Measurements from ENCODE around the gene DPYSL5. TPM values are rescaled to one million over a fixed set of nuclear protein-coding genes. Genes with fewer than 3 reads are reported as not detected.
A peak's percentile ranks its signal among the peaks of the same experiment; 100 is the strongest.

Gene DPYSL5
- total and polyA plus RNA-seq, 2 of the 13 experiments (the other 11 are each of a cell fraction or from before 2014, with no cell fraction given): 0.15 TPM; not detected in 1

DNA sequence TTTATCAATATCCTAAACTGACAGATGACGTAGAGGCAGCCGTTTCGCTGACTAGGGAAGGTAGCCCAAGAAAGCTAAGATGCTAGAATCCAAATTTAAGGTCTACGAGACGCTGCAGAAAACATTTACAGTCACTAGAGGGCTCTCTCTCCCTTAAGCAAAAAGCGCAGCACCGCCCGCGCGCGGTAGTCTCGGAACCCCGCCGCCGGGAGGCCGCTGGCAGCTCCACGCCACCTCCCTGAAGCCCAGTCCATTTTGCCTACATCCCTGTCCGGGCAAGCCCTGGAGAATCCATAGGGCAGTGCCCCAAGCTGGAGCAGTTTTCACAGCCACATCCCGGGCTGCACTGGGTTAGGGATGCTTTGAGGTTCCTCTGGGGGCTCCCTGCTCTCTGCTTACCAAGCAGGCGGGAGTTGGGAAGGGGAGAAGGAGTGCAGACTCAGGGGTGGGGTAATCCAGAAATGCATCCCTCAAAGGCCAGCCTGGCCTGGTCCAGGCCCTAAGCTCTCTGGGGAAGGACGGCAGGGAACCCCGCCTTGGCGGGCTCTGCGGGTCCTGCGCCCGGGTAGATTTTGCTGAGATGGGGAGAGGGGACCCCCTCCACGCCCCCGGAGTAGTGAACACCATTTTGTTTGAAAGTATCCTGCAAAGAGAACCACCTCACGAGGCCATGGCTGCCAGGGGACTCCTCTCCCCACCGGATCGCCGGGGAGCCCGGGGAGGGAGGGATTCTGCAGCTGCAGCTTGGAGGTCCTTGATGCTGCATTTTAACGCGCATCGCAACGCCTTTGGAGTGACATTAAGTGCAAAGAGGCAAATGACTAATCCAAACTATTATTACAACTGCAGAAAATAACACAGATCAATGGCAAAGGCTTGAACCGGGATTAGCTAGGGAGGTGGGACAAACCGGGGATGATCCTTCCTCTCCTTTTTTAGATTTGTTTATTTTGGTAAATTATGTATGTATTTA is 1.3 kb upstream of the DPYSL5 start (continued):
- TF ChIP-seq, protein P1, sequence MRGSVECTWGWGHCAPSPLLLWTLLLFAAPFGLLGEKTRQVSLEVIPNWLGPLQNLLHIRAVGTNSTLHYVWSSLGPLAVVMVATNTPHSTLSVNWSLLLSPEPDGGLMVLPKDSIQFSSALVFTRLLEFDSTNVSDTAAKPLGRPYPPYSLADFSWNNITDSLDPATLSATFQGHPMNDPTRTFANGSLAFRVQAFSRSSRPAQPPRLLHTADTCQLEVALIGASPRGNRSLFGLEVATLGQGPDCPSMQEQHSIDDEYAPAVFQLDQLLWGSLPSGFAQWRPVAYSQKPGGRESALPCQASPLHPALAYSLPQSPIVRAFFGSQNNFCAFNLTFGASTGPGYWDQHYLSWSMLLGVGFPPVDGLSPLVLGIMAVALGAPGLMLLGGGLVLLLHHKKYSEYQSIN (CRISPR knock-in tag; IDR thresholded peaks at IDR 0.05; ENCODE audit: borderline replicate concordance): no peak
- peak; percentile 48; the same call in 1 of the 2 replicates for TF ChIP-seq MIER2 (CRISPR knock-in tag; IDR thresholded peaks at IDR 0.05)
- 0 out of 2 replicates have a peak, but pooled peaks have one; percentile 32 for TF ChIP-seq KDM3A (CRISPR knock-in tag; IDR thresholded peaks at IDR 0.05; ENCODE audit: low read depth)
- TF ChIP-seq BORCS8-MEF2B (CRISPR knock-in tag; IDR thresholded peaks at IDR 0.05): no peak
- no peak for TF ChIP-seq ZNF672 (CRISPR knock-in tag; IDR thresholded peaks at IDR 0.05)
- 0 out of 2 replicates have a peak, but pooled peaks have one; percentile 65 for TF ChIP-seq ZFP62 (CRISPR knock-in tag; IDR thresholded peaks at IDR 0.05)
- no peak for TF ChIP-seq MED1 (CRISPR knock-in tag; IDR thresholded peaks at IDR 0.05)
- TF ChIP-seq ZBTB38 (CRISPR knock-in tag; IDR thresholded peaks at IDR 0.05): no peak
- 0 out of 2 replicates have a peak, but pooled peaks have one; percentile 52 for TF ChIP-seq DNMT3B (CRISPR knock-in tag; conservative IDR thresholded peaks at IDR 0.05)
- peak; percentile 97 for TF ChIP-seq NAIF1 (CRISPR knock-in tag; IDR thresholded peaks at IDR 0.05; ENCODE audit: borderline replicate concordance)
- no peak for TF ChIP-seq TBX3 (IDR thresholded peaks at IDR 0.05; ENCODE audit: borderline replicate concordance)
- no peak for TF ChIP-seq CHCHD3 (CRISPR knock-in tag; IDR thresholded peaks at IDR 0.05)
- no peak for TF ChIP-seq NFIC (IDR thresholded peaks at IDR 0.05; ENCODE audit: low read length)
- TF ChIP-seq RXRB (CRISPR knock-in tag; IDR thresholded peaks at IDR 0.05; ENCODE audit: borderline replicate concordance): peak; percentile 32; the same call in 1 of the 2 replicates
- TF ChIP-seq HIVEP1 (CRISPR knock-in tag; IDR thresholded peaks at IDR 0.05): peak; percentile 25; the same call in 1 of the 2 replicates
- TF ChIP-seq HOXA9 (CRISPR knock-in tag; IDR thresholded peaks at IDR 0.05; ENCODE audit: borderline replicate concordance): no peak
- 0 out of 2 replicates have a peak, but pooled peaks have one; percentile 16 for TF ChIP-seq PHF8 (CRISPR knock-in tag; IDR thresholded peaks at IDR 0.05)
- no peak for TF ChIP-seq HOXA7 (CRISPR knock-in tag; IDR thresholded peaks at IDR 0.05)
- peak; percentile 26; the same call in 1 of the 2 replicates for TF ChIP-seq HOXA5 (CRISPR knock-in tag; IDR thresholded peaks at IDR 0.05)
- no peak for TF ChIP-seq ZFP1 (CRISPR knock-in tag; IDR thresholded peaks at IDR 0.05)
- TF ChIP-seq, protein P2, sequence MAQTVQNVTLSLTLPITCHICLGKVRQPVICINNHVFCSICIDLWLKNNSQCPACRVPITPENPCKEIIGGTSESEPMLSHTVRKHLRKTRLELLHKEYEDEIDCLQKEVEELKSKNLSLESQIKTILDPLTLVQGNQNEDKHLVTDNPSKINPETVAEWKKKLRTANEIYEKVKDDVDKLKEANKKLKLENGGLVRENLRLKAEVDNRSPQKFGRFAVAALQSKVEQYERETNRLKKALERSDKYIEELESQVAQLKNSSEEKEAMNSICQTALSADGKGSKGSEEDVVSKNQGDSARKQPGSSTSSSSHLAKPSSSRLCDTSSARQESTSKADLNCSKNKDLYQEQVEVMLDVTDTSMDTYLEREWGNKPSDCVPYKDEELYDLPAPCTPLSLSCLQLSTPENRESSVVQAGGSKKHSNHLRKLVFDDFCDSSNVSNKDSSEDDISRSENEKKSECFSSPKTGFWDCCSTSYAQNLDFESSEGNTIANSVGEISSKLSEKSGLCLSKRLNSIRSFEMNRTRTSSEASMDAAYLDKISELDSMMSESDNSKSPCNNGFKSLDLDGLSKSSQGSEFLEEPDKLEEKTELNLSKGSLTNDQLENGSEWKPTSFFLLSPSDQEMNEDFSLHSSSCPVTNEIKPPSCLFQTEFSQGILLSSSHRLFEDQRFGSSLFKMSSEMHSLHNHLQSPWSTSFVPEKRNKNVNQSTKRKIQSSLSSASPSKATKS (CRISPR knock-in tag; IDR thresholded peaks at IDR 0.05): no peak
- TF ChIP-seq KDM2A (CRISPR knock-in tag; IDR thresholded peaks at IDR 0.05; ENCODE audit: borderline replicate concordance, low read depth): peak; percentile 76; the same call in 1 of the 2 replicates
- 0 out of 2 replicates have a peak, but pooled peaks have one; percentile 27 for TF ChIP-seq ELF3 (CRISPR knock-in tag; IDR thresholded peaks at IDR 0.05)

All from HepG2 (cell line).